Heart right ventricle (tissue), 16 donors: ENCODE results near the gene PTGES2. TPM values are rescaled to one million over a fixed set of nuclear protein-coding genes. Genes with fewer than 3 reads are reported as not detected.
A peak's percentile ranks its signal among the peaks of the same experiment; 100 is the strongest.

Experiments used
- ATAC-seq, 8 donors: fragments of 200-7000 bp; cut with Tn5 transposase; one replicate each; pipeline ENCODE4 v1.9.1; 2020; ENCODE audit warnings: mild to moderate bottlenecking in 8 of 8, moderate library complexity in 8 of 8, moderate number of reproducible peaks in 1 of 8
- DNase-seq, 2 donors: peaks; one replicate each; pipeline ENCODE4 v3.0.0-alpha.2; 2020
- H3K27ac ChIP-seq, 10 donors: fragments of 200-600 bp; sonication (generic) in 2 of 10; one replicate each; pipeline versions ENCODE4 v1.5.0 to v1.8.0; 2020 to 2022; ENCODE audit warnings: mild to moderate bottlenecking in 3 of 10
- H3K27me3 ChIP-seq, 7 donors: fragments of 200-600 bp; one replicate each; pipeline ENCODE4 v1.8.0; 2021 to 2022; ENCODE audit warnings: mild to moderate bottlenecking in 2 of 7
- H3K36me3 ChIP-seq, 9 donors: fragments of 200-600 bp; sonication (generic) in 1 of 9; one replicate each; pipeline versions ENCODE4 v1.5.0 to v1.8.0; 2020 to 2022; ENCODE audit warnings: mild to moderate bottlenecking in 2 of 9
- H3K4me1 ChIP-seq, 9 donors: fragments of 200-600 bp; sonication (generic) in 1 of 9; one replicate each; pipeline versions ENCODE4 v1.5.0 to v1.8.0; 2020 to 2022; ENCODE audit warnings: mild to moderate bottlenecking in 4 of 9
- H3K4me3 ChIP-seq, 10 donors: fragments of 200-600 bp; sonication (generic) in 2 of 10; one replicate each; pipeline versions ENCODE4 v1.5.0 to v1.8.0; 2020 to 2022; ENCODE audit warnings: mild to moderate bottlenecking in 7 of 10, moderate library complexity in 2 of 10
- H3K9me3 ChIP-seq, 11 donors: fragments of 200-600 bp in 10 of 11; sonication (generic) in 2 of 11; one replicate each; pipeline versions ENCODE4 v1.5.0 to v1.8.0; 2013 to 2022; ENCODE audit warnings: mild to moderate bottlenecking in 2 of 11, control low read depth in 1 of 11, moderate library complexity in 1 of 11
- WGBS, 2 donors: extraction: QIAGEN DNeasy Blood & Tissue Kit; methylation state at CpG; one replicate each; pipeline ENCODE4 v1.1.7; 2013; ENCODE audit warnings: inconsistent platforms in 1 of 2; 5-methylcytosine and 5-hydroxymethylcytosine counted together
- intact Hi-C, 10 donors: fragments of 100-400 bp; cut with DNase I; formaldehyde crosslinking; loops; one replicate each; pipeline versions ENCODE4 v1.11.1 to v1.14.2; 2022
- polyA plus RNA-seq, 2 donors: library from polyadenylated mRNA; stranded (reverse); fragments of 200-250 nt; gene quantifications; one replicate each; pipeline ENCODE4 v1.2.3, GENCODE V29; 2013
- total RNA-seq, 10 donors: library from RNA; stranded (reverse); fragmentation: NEBNext Ultra II Directional in 3 of 10; extraction: Animal tissue kit (Norgen Biotek cat#: 25700) in 3 of 10; gene quantifications; one replicate each; pipeline versions ENCODE4 v1.2.1 to v1.2.4, GENCODE V29; 2021 to 2023
- TF ChIP-seq, protein P1 (sequence below), 9 donors: fragments of 200-600 bp; sonication (generic) in 2 of 9; IDR thresholded peaks; one replicate each; pipeline versions ENCODE4 v1.5.0 to v1.8.0; 2021 to 2022; ENCODE audit warnings: antibody characterized with exemption in 9 of 9, mild to moderate bottlenecking in 5 of 9, moderate library complexity in 1 of 9
- donor health status: Arrhythmogenic right ventricular cardiomyopathy.
- donor health status: ischemic (EF 13 %, LVEDD 7.1; RV severe dilation, severe dysfunction).
- donor health status: healthy with polysubstance abuse.
- donor health status: DM: no; HTN: yes; CAD: no.
- donor health status: DM: no; HTN: no; CAD: no.
- donor health status: ischemic (EF 25% LVEDD 6.9; RV normal size, moderate dysfunction).
- donor health status: ischemic (EF 25% LVEDD 5.7; RV mildly dilated, moderate dysfunction).
- donor health status: healthy.
- donor health status: DM: yes; HTN: yes; CAD: no.
- donor health status: Ischemic cardiomyopathy.
- donor health status: ischemic (EF 35%, LVEDD 5.7; RV mildly dilated, moderate dysfunction).
- donor health status: nonischemic (EF 11% LVEDD 7.7; RV severe dilation, severe dysfunction).
- donor health status: DM: yes; HTN: yes; CAD: no.
- donor health status: PGD.
- donor health status: ischemic (EF 29% LVEDD 5.4; RV normal size, mild dysfunction).
- donor health status: nonischemic (EF 23%, LVEDD 6.1; RV moderate dilation, normal function).

The PTGES2 gene
- total and polyA plus RNA-seq, 12 donors: 117 to 166 (median 147) TPM

DNA sequence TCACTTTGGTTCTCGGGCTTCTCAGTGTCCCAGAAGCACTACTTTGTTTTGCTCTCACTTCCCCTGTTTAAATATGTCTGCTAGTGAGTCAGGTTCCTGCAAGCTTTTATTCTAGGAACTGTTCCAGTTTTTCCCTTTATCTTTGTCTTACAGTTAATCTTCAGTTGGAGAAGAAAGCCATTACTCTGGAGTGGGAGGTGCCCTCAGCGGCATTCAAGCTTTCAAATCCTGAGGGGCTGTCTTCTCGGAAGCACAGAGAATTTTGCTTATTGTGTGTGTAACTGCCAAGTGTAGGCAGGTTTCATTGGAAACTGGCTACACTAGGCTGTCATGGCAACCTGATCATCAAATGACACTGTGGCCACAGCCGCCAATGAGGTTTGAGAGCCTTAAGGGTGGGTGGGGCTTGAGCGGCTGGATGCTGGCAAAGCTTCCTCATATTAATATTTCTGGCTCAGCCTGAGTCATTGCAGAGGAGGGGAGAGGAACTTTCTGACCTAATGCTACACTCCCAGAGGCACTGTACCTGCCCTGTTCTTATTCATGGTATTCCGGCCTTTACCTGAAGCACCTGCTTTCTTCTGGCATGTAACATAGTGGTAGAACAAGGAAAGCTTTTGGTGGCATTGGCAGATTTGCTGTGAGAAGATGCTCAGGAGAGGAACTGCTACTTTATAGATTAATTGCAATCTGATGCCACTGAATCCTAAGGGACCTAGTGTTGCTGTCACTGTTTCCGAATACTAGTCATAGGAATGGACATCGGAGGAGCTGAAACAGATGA lies 33.2 kb downstream of the PTGES2 start:
- 12 to 14% methylated on average over 8 of the region's 8 CpGs for WGBS, 2 donors

DNA sequence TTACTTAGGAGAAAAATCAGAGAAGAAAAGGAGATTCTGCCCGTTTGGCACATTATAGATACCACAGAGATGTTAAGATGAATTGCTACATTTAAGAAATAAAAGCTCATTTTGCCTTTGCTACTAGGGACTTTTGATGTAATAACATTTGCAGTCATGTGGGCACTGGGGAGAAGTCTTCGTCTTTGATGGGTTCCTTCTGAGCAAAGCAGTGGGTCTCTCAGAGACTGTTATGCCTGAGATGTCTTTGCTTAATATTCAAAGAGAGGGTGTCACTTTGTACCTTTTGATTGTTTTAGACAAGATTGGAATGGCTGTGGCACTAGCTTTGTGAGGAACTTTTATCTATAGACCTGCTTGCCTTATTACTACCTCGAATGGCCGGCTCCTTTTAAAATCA lies 34.5 kb downstream of the PTGES2 start:
- H3K4me3 ChIP-seq: no peak overlapping the region
- no peak for DNase-seq
- H3K36me3 ChIP-seq: peaks cover 0 to 2% (median 0%) of the 10 kb centered on the region in 9 donors
- H3K9me3 ChIP-seq: no peaks in the 10 kb centered on the region
- 66 to 69% methylated on average over 4 of the region's 4 CpGs for WGBS, 2 donors
- peak overlapping the region in 6 of 10 donors; percentile 79 to 97 (median 90) for H3K27ac ChIP-seq
- TF ChIP-seq, protein P1, sequence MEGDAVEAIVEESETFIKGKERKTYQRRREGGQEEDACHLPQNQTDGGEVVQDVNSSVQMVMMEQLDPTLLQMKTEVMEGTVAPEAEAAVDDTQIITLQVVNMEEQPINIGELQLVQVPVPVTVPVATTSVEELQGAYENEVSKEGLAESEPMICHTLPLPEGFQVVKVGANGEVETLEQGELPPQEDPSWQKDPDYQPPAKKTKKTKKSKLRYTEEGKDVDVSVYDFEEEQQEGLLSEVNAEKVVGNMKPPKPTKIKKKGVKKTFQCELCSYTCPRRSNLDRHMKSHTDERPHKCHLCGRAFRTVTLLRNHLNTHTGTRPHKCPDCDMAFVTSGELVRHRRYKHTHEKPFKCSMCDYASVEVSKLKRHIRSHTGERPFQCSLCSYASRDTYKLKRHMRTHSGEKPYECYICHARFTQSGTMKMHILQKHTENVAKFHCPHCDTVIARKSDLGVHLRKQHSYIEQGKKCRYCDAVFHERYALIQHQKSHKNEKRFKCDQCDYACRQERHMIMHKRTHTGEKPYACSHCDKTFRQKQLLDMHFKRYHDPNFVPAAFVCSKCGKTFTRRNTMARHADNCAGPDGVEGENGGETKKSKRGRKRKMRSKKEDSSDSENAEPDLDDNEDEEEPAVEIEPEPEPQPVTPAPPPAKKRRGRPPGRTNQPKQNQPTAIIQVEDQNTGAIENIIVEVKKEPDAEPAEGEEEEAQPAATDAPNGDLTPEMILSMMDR (IDR thresholded peaks at IDR 0.05): no peak
- intact Hi-C loops: no loop called here
- no peaks in the 10 kb centered on the region for H3K27me3 ChIP-seq
- no peak for ATAC-seq
- H3K4me1 ChIP-seq: peaks cover 14 to 80% (median 52%) of the 10 kb centered on the region in 9 donors

More for the DNA sequence above, 33.2 kb downstream of the PTGES2 start:
- peaks cover 18 to 89% (median 65%) of the 10 kb centered on the region in 9 donors for H3K4me1 ChIP-seq
- peak overlapping the region; percentile 44 to 97 (median 86) for H3K27ac ChIP-seq
- H3K27me3 ChIP-seq: no peaks in the 10 kb centered on the region
- peak; percentile 83 to 96 for DNase-seq
- no peaks in the 10 kb centered on the region for H3K9me3 ChIP-seq
- intact Hi-C loops: loop anchor here in 1 of 10 donors (1.0 kb wide), 1 partner anchor 26 kb away; the partner anchor contains the start of gene SLC25A25
- TF ChIP-seq, protein P1 (IDR thresholded peaks at IDR 0.05): no peak
- ATAC-seq: peak; percentile 77 to 88 (median 83)
- H3K4me3 ChIP-seq: peak overlapping the region in 7 of 10 donors; percentile 6 to 37 (median 23)
- no peaks in the 10 kb centered on the region for H3K36me3 ChIP-seq

DNA sequence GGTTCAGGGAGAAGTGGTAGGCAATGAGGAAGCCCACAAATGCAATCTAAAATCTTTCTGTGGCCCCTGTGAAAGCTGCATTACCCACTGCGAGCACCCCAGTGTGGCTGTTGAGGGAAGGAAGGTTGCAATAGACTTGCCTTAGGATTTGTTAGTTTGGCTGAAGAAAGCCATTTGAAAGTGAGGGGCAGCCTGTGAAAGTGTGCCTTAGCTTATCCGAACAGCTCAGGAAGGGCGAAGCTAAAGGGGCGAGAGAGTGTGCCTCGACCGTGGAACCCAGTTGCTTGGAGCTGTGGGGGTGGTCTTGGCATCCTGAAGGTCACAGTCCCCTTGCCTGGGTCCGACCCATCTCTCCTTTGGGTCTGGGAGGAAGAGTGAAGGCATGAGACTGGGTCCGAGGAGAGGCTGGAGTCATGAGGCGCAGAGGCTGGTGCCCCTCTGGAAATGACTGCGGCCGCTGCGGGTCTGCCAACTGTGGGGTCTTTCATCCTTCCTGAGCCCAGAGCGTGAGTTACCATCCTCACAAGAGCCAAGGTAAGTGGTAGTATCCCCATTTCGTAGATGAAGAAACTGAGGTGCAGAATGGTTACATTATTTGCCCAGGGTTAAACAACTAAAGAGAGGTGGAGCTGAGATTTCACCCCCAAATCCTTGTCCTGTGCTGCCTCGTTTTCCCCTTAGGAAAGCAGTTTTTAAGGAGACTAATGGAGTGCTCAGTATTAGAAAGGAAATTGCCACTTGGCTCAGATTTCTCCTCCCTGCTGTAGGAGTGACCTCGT lies 35.1 kb downstream of the PTGES2 start:
- no peak for DNase-seq
- H3K27ac ChIP-seq: peak overlapping the region in 4 of 10 donors; percentile 0 to 97 (median 76)
- intact Hi-C loops: no loop called here
- no peak overlapping the region for H3K4me3 ChIP-seq
- H3K36me3 ChIP-seq: peaks cover 0 to 7% (median 0%) of the 10 kb centered on the region in 9 donors
- H3K27me3 ChIP-seq: no peaks in the 10 kb centered on the region
- WGBS, 2 donors: 82 to 90% methylated on average over 16 of the region's 16 CpGs
- no peak for ATAC-seq
- H3K4me1 ChIP-seq: peaks cover 14 to 80% (median 46%) of the 10 kb centered on the region in 9 donors
- TF ChIP-seq, protein P1 (IDR thresholded peaks at IDR 0.05): no peak
- H3K9me3 ChIP-seq: no peaks in the 10 kb centered on the region

DNA sequence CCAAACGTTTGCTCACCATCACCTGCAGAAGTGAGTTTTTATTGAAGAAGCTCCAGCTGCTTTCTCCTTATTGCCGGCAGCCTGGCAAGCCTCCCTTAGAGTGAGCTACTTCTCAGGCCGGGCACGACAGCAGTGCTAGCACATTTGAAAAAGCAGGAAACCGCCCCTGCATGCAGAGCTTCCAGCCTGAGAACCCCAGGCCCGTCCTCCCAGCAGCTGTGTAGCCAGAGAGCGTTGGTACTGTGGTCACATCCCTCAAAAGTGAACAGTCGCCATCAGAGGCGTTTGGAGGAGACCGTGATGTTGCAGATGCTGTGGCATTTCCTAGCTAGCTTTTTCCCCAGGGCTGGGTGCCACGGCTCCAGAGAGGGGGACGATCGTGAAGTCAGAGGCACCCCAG lies 36.0 kb downstream of the PTGES2 start:
- no peak for DNase-seq
- H3K9me3 ChIP-seq: no peaks in the 10 kb centered on the region
- TF ChIP-seq, protein P1 (IDR thresholded peaks at IDR 0.05): no peak
- ATAC-seq: no peak
- H3K4me1 ChIP-seq: peaks cover 14 to 72% (median 46%) of the 10 kb centered on the region in 9 donors
- peak overlapping the region in 5 of 10 donors; percentile 18 to 29 (median 26) for H3K4me3 ChIP-seq
- no peaks in the 10 kb centered on the region for H3K27me3 ChIP-seq
- WGBS, 2 donors: 40 to 47% methylated on average over 13 of the region's 13 CpGs
- peak overlapping the region in 4 of 10 donors; percentile 0 to 59 (median 24) for H3K27ac ChIP-seq
- peaks cover 0 to 7% (median 0%) of the 10 kb centered on the region in 9 donors for H3K36me3 ChIP-seq
- intact Hi-C loops: no loop called here
